Gastroesophageal sphincter (tissue), 4 donors: ENCODE data around the gene CP. TPM values are rescaled to one million over a fixed set of nuclear protein-coding genes. Genes with fewer than 3 reads are reported as not detected.

Experiments
- ATAC-seq: fragments of 150-250 bp; one replicate; pipeline ENCODE4 v1.9.1; 2016; ENCODE audit warnings: mild to moderate bottlenecking, moderate library complexity
- H3K27ac ChIP-seq, 4 donors: fragments of 200-600 bp; sonication (generic) in 3 of 4; 1 replicate in 3 of 4; 2 replicates in 1 of 4; pipeline ENCODE4 v1.5.1; 2016 to 2019
- H3K27me3 ChIP-seq: fragments of 200-600 bp; sonication (generic); one replicate; pipeline ENCODE4 v1.5.1; 2019
- H3K36me3 ChIP-seq, 2 donors: fragments of 200-600 bp; sonication (generic); one replicate each; pipeline ENCODE4 v1.5.1; 2019; ENCODE audit warnings: control low read depth in 1 of 2
- H3K4me1 ChIP-seq, 3 donors: fragments of 200-600 bp; sonication (generic); 1 replicate in 2 of 3; 2 replicates in 1 of 3; pipeline ENCODE4 v1.5.1; 2016 to 2019; ENCODE audit warnings: control low read depth in 2 of 3
- H3K4me3 ChIP-seq, 2 donors: fragments of 200-600 bp; sonication (generic); one replicate each; pipeline ENCODE4 v1.5.1; 2019; ENCODE audit warnings: mild to moderate bottlenecking in 1 of 2, moderate library complexity in 1 of 2
- H3K9me3 ChIP-seq, 3 donors: fragments of 200-600 bp; sonication (generic); one replicate each; pipeline ENCODE4 v1.5.1; 2017 to 2019; ENCODE audit warnings: control low read depth in 2 of 3
- EP300 ChIP-seq: sonication (generic); formaldehyde crosslinking; IDR thresholded peaks from one replicate; pipeline ENCODE4 v1.6.1; 2017; ENCODE audit warnings: antibody characterized with exemption, mild to moderate bottlenecking
- POLR2A ChIP-seq, 2 donors: fragments of 450-650 bp; IDR thresholded peaks; one replicate each; pipeline ENCODE4 v1.6.1; 2017; ENCODE audit warnings: antibody characterized with exemption in 2 of 2, mild to moderate bottlenecking in 2 of 2, moderate library complexity in 1 of 2
- POLR2AphosphoS5 ChIP-seq: sonication (generic); formaldehyde crosslinking; IDR thresholded peaks from one replicate; pipeline ENCODE4 v1.6.1; 2017; ENCODE audit warnings: antibody characterized with exemption
- WGBS, 2 donors: methylation state at CpG; one replicate each; pipeline ENCODE4 v1.1.5; 2018; ENCODE audit warnings: low coverage in 1 of 2; 5-methylcytosine and 5-hydroxymethylcytosine counted together
- total RNA-seq, 4 donors: library from RNA; depleted of rRNA; stranded (reverse); fragments of >200 nt; gene quantifications; one replicate each; pipeline ENCODE4 v1.1.0, GENCODE V29; 2016
- TF ChIP-seq, protein P1 (sequence below), 4 experiments: fragments of 200-600 bp in 2 of 4; fragments of 450-650 bp in 2 of 4; sonication (generic) in 1 of 4; IDR thresholded peaks; one replicate each; pipeline ENCODE4 v1.5.1; 2017 to 2019; ENCODE audit warnings: antibody characterized with exemption in 4 of 4, mild to moderate bottlenecking in 2 of 4, moderate library complexity in 2 of 4

CP gene
- total RNA-seq, 4 donors from 2014 or later = 2.3 to 44.8 (median 12.5) TPM

DNA sequence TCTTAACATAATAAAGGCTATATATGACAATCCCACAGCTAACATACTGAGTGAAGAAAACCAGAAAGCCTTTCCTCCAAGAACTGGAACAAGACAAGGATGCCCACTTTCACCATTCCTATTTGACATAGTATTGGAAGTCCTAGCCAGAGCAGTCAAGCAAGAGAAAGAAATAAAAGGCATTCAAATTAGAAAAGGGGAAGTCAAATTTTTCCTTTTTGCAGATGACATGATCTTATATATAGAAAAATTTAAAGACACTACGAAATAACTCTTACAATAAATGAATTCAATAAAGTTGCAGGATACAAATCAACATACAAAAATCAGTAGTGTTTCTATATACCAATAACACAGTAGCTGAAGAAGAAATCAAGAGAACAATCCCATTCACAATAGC lies 42.2 kb upstream of the CP start:
- H3K27ac ChIP-seq = no peak overlapping the region
- TF ChIP-seq, protein P1, sequence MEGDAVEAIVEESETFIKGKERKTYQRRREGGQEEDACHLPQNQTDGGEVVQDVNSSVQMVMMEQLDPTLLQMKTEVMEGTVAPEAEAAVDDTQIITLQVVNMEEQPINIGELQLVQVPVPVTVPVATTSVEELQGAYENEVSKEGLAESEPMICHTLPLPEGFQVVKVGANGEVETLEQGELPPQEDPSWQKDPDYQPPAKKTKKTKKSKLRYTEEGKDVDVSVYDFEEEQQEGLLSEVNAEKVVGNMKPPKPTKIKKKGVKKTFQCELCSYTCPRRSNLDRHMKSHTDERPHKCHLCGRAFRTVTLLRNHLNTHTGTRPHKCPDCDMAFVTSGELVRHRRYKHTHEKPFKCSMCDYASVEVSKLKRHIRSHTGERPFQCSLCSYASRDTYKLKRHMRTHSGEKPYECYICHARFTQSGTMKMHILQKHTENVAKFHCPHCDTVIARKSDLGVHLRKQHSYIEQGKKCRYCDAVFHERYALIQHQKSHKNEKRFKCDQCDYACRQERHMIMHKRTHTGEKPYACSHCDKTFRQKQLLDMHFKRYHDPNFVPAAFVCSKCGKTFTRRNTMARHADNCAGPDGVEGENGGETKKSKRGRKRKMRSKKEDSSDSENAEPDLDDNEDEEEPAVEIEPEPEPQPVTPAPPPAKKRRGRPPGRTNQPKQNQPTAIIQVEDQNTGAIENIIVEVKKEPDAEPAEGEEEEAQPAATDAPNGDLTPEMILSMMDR (IDR thresholded peaks at IDR 0.05) = no peak
- no peak for TF ChIP-seq POLR2AphosphoS5
- no peak for TF ChIP-seq POLR2A (IDR thresholded peaks at IDR 0.05)
- TF ChIP-seq EP300 = no peak
- no peaks in the 10 kb centered on the region for H3K36me3 ChIP-seq
- H3K9me3 ChIP-seq = no peaks in the 10 kb centered on the region
- H3K4me1 ChIP-seq = no peaks in the 10 kb centered on the region
- WGBS, 2 donors = 75 to 83% methylated on average over 1 of the region's 1 CpG
- no peaks in the 10 kb centered on the region for H3K27me3 ChIP-seq
- ATAC-seq = no peak
- no peak overlapping the region for H3K4me3 ChIP-seq

DNA sequence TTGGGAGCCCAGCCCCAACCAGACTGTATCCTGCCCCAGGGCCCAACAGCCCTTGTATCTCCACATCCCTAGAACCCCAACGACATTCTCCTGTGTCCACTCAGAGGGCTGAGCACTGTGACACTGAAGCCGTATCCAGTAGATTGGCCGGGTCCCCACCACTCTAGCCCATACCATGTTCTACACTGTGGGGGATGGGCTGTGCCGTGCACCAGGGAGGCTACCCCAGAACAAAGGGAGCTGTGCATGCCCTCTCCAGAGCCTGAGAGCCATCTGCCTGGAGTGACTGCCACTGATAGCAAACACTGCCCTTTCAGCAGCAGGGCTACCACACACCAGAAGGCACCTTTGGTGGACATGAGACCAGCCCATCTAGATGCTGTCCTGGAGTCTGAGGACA lies 37.1 kb upstream of the CP start:
- WGBS, 2 donors = no CpG with 5 or more reads among the region's 4 CpGs

DNA sequence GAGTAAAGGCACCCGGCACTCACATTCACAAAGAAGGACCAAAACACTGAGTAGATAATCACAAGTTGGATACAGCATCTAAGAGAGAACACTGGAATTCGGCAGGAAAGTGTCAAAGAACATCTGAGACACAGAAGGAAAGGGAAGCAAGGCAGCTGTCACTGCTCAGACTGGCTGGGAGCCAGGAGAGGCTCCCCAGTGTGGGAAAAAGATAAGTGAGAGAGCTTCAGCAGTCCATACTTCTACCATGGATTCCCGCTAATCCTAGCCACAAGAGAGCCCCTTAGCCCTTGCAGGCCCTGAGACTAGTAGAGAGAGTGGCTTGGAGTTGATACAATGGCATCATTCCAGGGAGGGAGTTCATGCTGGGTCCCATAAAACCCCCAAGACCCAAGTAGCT lies 36.7 kb upstream of the CP start:
- Histone ChIP-seq H3K27ac (no peak overlapping the region), H3K9me3 (no peaks in the 10 kb centered on the region), H3K27me3 (no peaks in the 10 kb centered on the region), H3K4me3 (no peak overlapping the region), H3K4me1 (no peaks in the 10 kb centered on the region), H3K36me3 (no peaks in the 10 kb centered on the region)
- no peak for TF ChIP-seq POLR2AphosphoS5
- TF ChIP-seq, protein P1 (IDR thresholded peaks at IDR 0.05) = no peak
- no peak for TF ChIP-seq POLR2A (IDR thresholded peaks at IDR 0.05)
- no peak for TF ChIP-seq EP300
- WGBS, 2 donors = 48 to 59% methylated on average over 2 to 3 of the region's 3 CpGs
- ATAC-seq = no peak

More for the DNA sequence above, 37.1 kb upstream of the CP start:
- H3K4me3 ChIP-seq = no peak overlapping the region
- H3K27ac ChIP-seq = no peak overlapping the region
- no peak for ATAC-seq
- H3K27me3 ChIP-seq = no peaks in the 10 kb centered on the region
- H3K36me3 ChIP-seq = no peaks in the 10 kb centered on the region
- TF ChIP-seq POLR2AphosphoS5 (no peak), POLR2A (IDR thresholded peaks at IDR 0.05) (no peak), EP300 (no peak)
- TF ChIP-seq, protein P1 (IDR thresholded peaks at IDR 0.05) = no peak
- H3K9me3 ChIP-seq = no peaks in the 10 kb centered on the region
- H3K4me1 ChIP-seq = no peaks in the 10 kb centered on the region

DNA sequence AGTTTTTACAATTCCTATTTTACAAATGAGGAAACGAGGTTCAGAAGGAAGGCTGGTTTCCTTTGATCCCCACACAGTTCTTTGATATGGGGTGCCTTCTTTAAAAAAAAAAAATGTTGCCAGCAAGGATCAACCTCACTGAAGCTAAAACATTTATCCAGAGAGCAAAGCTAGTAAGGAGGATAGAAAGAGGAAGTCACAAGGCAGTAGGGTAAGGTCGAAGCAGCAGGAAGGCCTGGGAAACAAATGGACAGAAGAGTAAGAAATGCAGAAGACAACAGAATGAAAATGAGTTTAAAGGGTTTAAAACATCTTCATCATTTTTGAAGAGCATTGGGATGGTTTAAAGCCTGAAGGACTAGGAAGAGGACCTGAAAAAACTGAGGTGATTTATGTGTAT lies 30.6 kb upstream of the CP start:
- Histone ChIP-seq H3K27me3 (no peaks in the 10 kb centered on the region), H3K4me3 (no peak overlapping the region), H3K4me1 (peaks cover 2 to 11% (median 7%) of the 10 kb centered on the region in 3 donors), H3K36me3 (no peaks in the 10 kb centered on the region), H3K27ac (no peak overlapping the region), H3K9me3 (no peaks in the 10 kb centered on the region)
- ATAC-seq = no peak
- TF ChIP-seq POLR2A (IDR thresholded peaks at IDR 0.05) (no peak), EP300 (no peak), POLR2AphosphoS5 (no peak)
- WGBS, 2 donors = 58 to 86% methylated on average over 2 of the region's 2 CpGs

DNA sequence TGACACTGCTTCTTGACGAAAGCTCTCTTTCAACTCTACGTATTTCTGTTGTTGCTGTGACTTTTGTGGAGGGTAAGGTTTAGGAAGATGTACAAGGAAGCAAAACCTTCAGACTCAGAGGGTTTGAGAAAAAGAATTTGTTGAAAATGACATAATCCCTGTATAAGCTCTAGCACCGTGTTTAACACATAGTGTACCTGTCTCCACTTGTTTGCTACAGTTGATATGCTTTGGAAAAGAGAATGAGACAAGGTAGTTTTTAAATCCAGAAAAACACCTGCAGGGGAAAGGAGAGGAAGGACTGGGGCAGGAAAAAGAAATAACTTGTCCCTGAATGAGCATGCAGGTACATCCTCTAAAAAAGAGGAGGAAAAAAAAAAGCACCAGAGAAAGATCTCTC lies 29.6 kb upstream of the CP start:
- ATAC-seq = no peak
- 90 to 93% methylated on average over 3 of the region's 3 CpGs for WGBS, 2 donors
- Histone ChIP-seq H3K27ac (no peak overlapping the region), H3K27me3 (no peaks in the 10 kb centered on the region), H3K9me3 (no peaks in the 10 kb centered on the region), H3K4me3 (no peak overlapping the region), H3K36me3 (no peaks in the 10 kb centered on the region), H3K4me1 (peaks cover 4 to 22% (median 10%) of the 10 kb centered on the region in 3 donors)
- TF ChIP-seq, protein P1 (IDR thresholded peaks at IDR 0.05) = no peak
- TF ChIP-seq POLR2AphosphoS5 (no peak), EP300 (no peak), POLR2A (IDR thresholded peaks at IDR 0.05) (no peak)
